Smooth muscle cell (in vitro differentiated cells): Measurements from ENCODE around the gene SIGLEC11. TPM values are rescaled to one million over a fixed set of nuclear protein-coding genes. Genes with fewer than 3 reads are reported as not detected.
A peak's percentile ranks its signal among the peaks of the same experiment; 100 is the strongest.

Experiments used
- DNase-seq: peaks from one replicate; lab custom pipeline; 2025; ENCODE audit not compliant: unreplicated experiment; lab: John Stamatoyannopoulos, UW
- H2AFZ ChIP-seq: fragments of 200-600 bp; sonication (generic); 2 replicates; pipeline ENCODE4 v1.6.0; 2016; ENCODE audit warnings: antibody characterized with exemption, low read depth, mild to moderate bottlenecking
- H3F3A ChIP-seq: fragments of 200-600 bp; sonication (generic); 2 replicates; pipeline ENCODE4 v1.6.0; 2017; ENCODE audit warnings: antibody characterized with exemption, low read depth
- H3K27ac ChIP-seq: fragments of 200-600 bp; sonication (generic); 2 replicates; pipeline ENCODE4 v1.5.1; 2016; ENCODE audit warnings: low read depth, mild to moderate bottlenecking
- H3K27me3 ChIP-seq: fragments of 200-600 bp; sonication (generic); 2 replicates; pipeline ENCODE4 v1.6.1; 2016; ENCODE audit warnings: low read depth, mild to moderate bottlenecking
- H3K36me3 ChIP-seq: fragments of 200-600 bp; sonication (generic); 2 replicates; pipeline ENCODE4 v1.5.1; 2016; ENCODE audit warnings: low read depth
- H3K4me1 ChIP-seq: fragments of 200-600 bp; sonication (generic); 2 replicates; pipeline ENCODE4 v1.5.1; 2016; ENCODE audit warnings: low read depth
- H3K4me2 ChIP-seq: fragments of 200-600 bp; sonication (generic); 2 replicates; pipeline ENCODE4 v1.6.0; 2016; ENCODE audit warnings: mild to moderate bottlenecking
- H3K4me3 ChIP-seq: fragments of 200-600 bp; sonication (generic); 2 replicates; pipeline ENCODE4 v1.5.1; 2016; ENCODE audit warnings: mild to moderate bottlenecking
- H3K79me2 ChIP-seq: fragments of 200-600 bp; sonication (generic); 2 replicates; pipeline ENCODE4 v1.6.0; 2016; ENCODE audit warnings: low read depth, mild to moderate bottlenecking
- H3K9ac ChIP-seq: fragments of 200-600 bp; sonication (generic); 2 replicates; pipeline ENCODE4 v1.6.0; 2016; ENCODE audit warnings: low read depth
- H3K9me3 ChIP-seq: fragments of 200-600 bp; sonication (generic); replicated peaks from 2 replicates; pipeline ENCODE4 v1.5.1; 2016; ENCODE audit warnings: low read depth
- H4K20me1 ChIP-seq: fragments of 200-600 bp; sonication (generic); 2 replicates; pipeline ENCODE4 v1.6.0; 2016; ENCODE audit warnings: low read depth
- WGBS: methylation state at CpG from one replicate; pipeline ENCODE4 v1.1.7; 2016; ENCODE audit warnings: low lambda C conversion rate; 5-methylcytosine and 5-hydroxymethylcytosine counted together
- polyA plus RNA-seq: library from polyadenylated mRNA; unstranded; fragments of >200 nt; fragmentation: Nextera tagmentation; extraction: Ambion mirVana; gene quantifications from 2 replicates; pipeline ENCODE4 v1.2.1, GENCODE V29; 2016
- total RNA-seq: library from RNA; depleted of rRNA; stranded (reverse); fragments of >200 nt; gene quantifications from 2 replicates; pipeline ENCODE4 v1.2.3, GENCODE V29; 2014
- TF ChIP-seq, protein P1 (sequence below): fragments of 200-600 bp; sonication (generic); IDR thresholded peaks from 2 replicates; pipeline ENCODE4 v1.5.1; 2017; ENCODE audit warnings: borderline replicate concordance, mild to moderate bottlenecking, antibody characterized with exemption; ENCODE audit not compliant: insufficient read depth, poor library complexity, severe bottlenecking

The SIGLEC11 gene
- total and polyA plus RNA-seq, 2 experiments from 2014 or later: not detected

DNA sequence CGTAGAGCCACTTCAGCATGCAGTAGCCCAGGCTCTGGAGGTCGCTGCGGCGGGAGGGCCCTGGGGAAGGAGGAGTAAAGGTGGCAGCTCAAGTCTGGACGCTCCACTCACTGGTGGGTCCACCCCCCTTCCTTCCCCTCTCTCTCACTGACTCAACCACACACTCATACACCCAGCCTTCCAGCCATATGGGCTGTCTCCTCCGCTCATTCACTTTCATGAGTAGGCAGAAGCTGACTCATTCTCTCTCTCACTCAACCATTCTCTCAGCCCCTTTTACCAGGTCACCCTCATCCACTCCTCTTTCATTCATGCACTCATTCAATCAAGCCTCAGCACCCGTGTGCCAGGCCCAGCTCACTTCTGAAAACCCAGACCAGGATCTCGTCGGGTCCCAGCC lies 27.5 kb upstream of the SIGLEC11 start:
- WGBS: 95% methylated on average over 9 of the region's 9 CpGs
- no peak overlapping the region for H3K4me2 ChIP-seq
- H2AFZ ChIP-seq: no peak overlapping the region
- no peak overlapping the region for H3K27ac ChIP-seq
- no peaks in the 10 kb centered on the region for H3F3A ChIP-seq
- TF ChIP-seq, protein P1, sequence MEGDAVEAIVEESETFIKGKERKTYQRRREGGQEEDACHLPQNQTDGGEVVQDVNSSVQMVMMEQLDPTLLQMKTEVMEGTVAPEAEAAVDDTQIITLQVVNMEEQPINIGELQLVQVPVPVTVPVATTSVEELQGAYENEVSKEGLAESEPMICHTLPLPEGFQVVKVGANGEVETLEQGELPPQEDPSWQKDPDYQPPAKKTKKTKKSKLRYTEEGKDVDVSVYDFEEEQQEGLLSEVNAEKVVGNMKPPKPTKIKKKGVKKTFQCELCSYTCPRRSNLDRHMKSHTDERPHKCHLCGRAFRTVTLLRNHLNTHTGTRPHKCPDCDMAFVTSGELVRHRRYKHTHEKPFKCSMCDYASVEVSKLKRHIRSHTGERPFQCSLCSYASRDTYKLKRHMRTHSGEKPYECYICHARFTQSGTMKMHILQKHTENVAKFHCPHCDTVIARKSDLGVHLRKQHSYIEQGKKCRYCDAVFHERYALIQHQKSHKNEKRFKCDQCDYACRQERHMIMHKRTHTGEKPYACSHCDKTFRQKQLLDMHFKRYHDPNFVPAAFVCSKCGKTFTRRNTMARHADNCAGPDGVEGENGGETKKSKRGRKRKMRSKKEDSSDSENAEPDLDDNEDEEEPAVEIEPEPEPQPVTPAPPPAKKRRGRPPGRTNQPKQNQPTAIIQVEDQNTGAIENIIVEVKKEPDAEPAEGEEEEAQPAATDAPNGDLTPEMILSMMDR: no peak
- no peaks in the 10 kb centered on the region for H3K79me2 ChIP-seq
- H3K9me3 ChIP-seq: no peaks in the 10 kb centered on the region
- no peaks in the 10 kb centered on the region for H3K4me1 ChIP-seq
- peaks cover 10% of the 10 kb centered on the region for H3K36me3 ChIP-seq
- H3K4me3 ChIP-seq: no peak overlapping the region
- no peak for DNase-seq
- no peaks in the 10 kb centered on the region for H3K27me3 ChIP-seq
- H3K9ac ChIP-seq: no peak overlapping the region
- peaks cover 39% of the 10 kb centered on the region for H4K20me1 ChIP-seq

DNA sequence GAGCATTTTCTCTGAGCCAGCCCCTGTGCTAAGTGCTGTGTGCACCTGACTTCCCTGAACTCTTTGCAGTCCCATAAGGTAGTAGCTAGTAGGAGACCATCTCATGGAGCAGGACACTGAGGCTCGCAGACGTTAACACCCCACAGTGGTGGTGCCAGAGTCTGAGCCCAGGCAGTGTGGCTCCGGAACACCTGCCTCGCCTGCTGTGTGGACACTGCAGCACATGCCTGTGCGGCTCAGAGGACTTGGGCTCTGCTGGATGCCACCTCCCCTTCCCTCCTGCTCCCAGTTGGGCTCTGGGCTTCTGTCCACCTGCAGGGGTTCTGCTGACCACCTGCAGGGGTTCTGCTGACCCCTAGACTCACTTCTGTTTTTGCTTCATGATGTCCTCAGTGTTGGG lies 27.0 kb upstream of the SIGLEC11 start:
- Histone ChIP-seq H3K4me1 (no peaks in the 10 kb centered on the region), H3K4me2 (no peak overlapping the region), H3K9ac (no peak overlapping the region), H2AFZ (no peak overlapping the region), H4K20me1 (peaks cover 39% of the 10 kb centered on the region), H3K36me3 (peaks cover 8% of the 10 kb centered on the region), H3K27me3 (no peaks in the 10 kb centered on the region), H3K4me3 (no peak overlapping the region), H3K27ac (no peak overlapping the region), H3F3A (no peaks in the 10 kb centered on the region), H3K79me2 (no peaks in the 10 kb centered on the region), H3K9me3 (no peaks in the 10 kb centered on the region)
- DNase-seq: no peak
- TF ChIP-seq, protein P1: no peak
- 96% methylated on average over 5 of the region's 5 CpGs for WGBS

DNA sequence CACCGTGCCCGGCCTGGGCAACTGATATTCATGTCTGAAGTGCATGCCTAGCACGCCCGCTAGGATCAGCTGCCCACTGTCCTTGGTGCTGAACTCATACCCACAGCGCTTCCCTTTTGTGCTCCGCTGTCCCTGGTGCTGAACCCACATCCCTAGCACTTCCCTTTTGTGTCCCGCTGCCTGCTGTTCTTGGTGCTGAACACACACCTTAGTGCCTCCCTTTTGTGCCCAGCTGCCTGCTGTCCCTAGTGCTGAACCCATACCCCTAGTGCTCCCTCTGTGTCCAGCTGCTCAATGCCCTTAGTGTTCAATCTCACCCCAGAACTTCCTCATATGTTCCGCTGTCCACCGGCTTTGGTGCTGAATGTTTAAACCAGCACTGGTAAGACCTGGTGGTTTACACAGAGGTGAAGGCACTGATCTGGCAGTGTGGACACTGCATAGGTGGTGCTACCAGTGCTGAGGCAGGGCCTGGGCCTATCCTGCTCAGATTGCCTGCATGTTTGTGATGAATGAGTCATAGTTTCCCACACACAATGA lies 26.3 kb upstream of the SIGLEC11 start:
- H3K4me1 ChIP-seq: no peaks in the 10 kb centered on the region
- peaks cover 2% of the 10 kb centered on the region for H3K36me3 ChIP-seq
- peaks cover 44% of the 10 kb centered on the region for H4K20me1 ChIP-seq
- H3K79me2 ChIP-seq: no peaks in the 10 kb centered on the region
- no peaks in the 10 kb centered on the region for H3K9me3 ChIP-seq
- TF ChIP-seq, protein P1: no peak
- DNase-seq: peak; percentile 62
- H3K4me2 ChIP-seq: no peak overlapping the region
- no peak overlapping the region for H2AFZ ChIP-seq
- H3K27me3 ChIP-seq: no peaks in the 10 kb centered on the region
- H3K27ac ChIP-seq: no peak overlapping the region
- H3K4me3 ChIP-seq: no peak overlapping the region
- WGBS: 11% methylated on average over 9 of the region's 9 CpGs
- no peak overlapping the region for H3K9ac ChIP-seq
- no peaks in the 10 kb centered on the region for H3F3A ChIP-seq

DNA sequence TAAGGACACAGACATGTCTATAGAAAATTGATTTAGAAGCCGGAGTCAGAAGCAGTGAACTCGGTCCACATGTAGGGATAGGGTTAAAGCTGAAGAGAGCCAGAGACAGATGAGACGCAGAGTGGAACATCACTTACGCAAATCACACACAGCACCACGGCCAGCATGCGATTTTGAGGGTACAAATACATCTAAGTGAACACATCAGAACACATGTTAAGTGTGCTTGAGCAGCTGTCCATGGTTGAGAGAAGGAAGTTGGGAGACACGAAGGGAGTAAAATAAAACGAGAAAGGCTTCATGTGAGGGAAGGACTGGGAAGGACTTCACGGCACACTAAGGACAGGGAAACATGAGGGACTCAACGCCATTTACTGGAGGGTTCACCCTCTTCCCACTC lies 25.4 kb upstream of the SIGLEC11 start:
- H3K9ac ChIP-seq: no peak overlapping the region
- no peaks in the 10 kb centered on the region for H3K4me1 ChIP-seq
- no peaks in the 10 kb centered on the region for H3K36me3 ChIP-seq
- no peak overlapping the region for H3K4me3 ChIP-seq
- peaks cover 45% of the 10 kb centered on the region for H4K20me1 ChIP-seq
- TF ChIP-seq, protein P1: no peak
- H3K27ac ChIP-seq: no peak overlapping the region
- WGBS: 92% methylated on average over 10 of the region's 10 CpGs
- no peak overlapping the region for H3K4me2 ChIP-seq
- no peaks in the 10 kb centered on the region for H3K79me2 ChIP-seq
- H3K9me3 ChIP-seq: no peaks in the 10 kb centered on the region
- no peaks in the 10 kb centered on the region for H3F3A ChIP-seq
- H3K27me3 ChIP-seq: no peaks in the 10 kb centered on the region
- no peak for DNase-seq
- no peak overlapping the region for H2AFZ ChIP-seq
